NCI-H82 treated with DMSO at 0.1 percent for 48 hours (cell line): Measurements from ENCODE around the gene CEBPE.

ENCODE experiments used
- DNase-seq: peaks from one replicate; lab custom pipeline; 2025; ENCODE audit not compliant: unreplicated experiment; lab: John Stamatoyannopoulos, UW

The CEBPE gene

GRCh38 chr14:23145794-23146350, 26.8 kb upstream of the CEBPE start:
- DNase-seq: peak; percentile 26

GRCh38 chr14:23143911-23144310, 24.9 kb upstream of the CEBPE start:
- DNase-seq: no peak

GRCh38 chr14:23142826-23143225, 23.8 kb upstream of the CEBPE start:
- DNase-seq: no peak

- no peak for DNase-seq
Observed at GRCh38 chr14:23141706-23142444, 22.8 kb upstream of the CEBPE start.

- no peak for DNase-seq
Observed at GRCh38 chr14:23140371-23140770, 21.3 kb upstream of the CEBPE start.

- DNase-seq: no peak
Observed at GRCh38 chr14:23139874-23140273, 20.8 kb upstream of the CEBPE start.

GRCh38 chr14:23137813-23138535, 18.9 kb upstream of the CEBPE start:
- peak; percentile 83 for DNase-seq

GRCh38 chr14:23137192-23137812, 18.2 kb upstream of the CEBPE start:
- no peak for DNase-seq

GRCh38 chr14:23136566-23137133, 17.6 kb upstream of the CEBPE start:
- DNase-seq: no peak

- no peak for DNase-seq
Observed at GRCh38 chr14:23132970-23133369, 13.9 kb upstream of the CEBPE start.

GRCh38 chr14:23131482-23131881, 12.4 kb upstream of the CEBPE start:
- no peak for DNase-seq

- no peak for DNase-seq
Observed at GRCh38 chr14:23130871-23131270, 11.8 kb upstream of the CEBPE start.

- no peak for DNase-seq
Observed at GRCh38 chr14:23129759-23130316, 10.8 kb upstream of the CEBPE start.

- no peak for DNase-seq
Observed at GRCh38 chr14:23128969-23129758, 10.1 kb upstream of the CEBPE start.

- no peak for DNase-seq
Observed at GRCh38 chr14:23127861-23128260, 8.8 kb upstream of the CEBPE start.

- no peak for DNase-seq
Observed at GRCh38 chr14:23126548-23127278, 7.7 kb upstream of the CEBPE start.

GRCh38 chr14:23125933-23126524, 7.0 kb upstream of the CEBPE start:
- DNase-seq: no peak

- DNase-seq: no peak
Observed at GRCh38 chr14:23125011-23125410, 6.0 kb upstream of the CEBPE start.

- DNase-seq: no peak
Observed at GRCh38 chr14:23124337-23124954, 5.4 kb upstream of the CEBPE start.
